CD4-positive, alpha-beta T cell treated with Interferon alpha-2 for 1 hour (primary cell): ENCODE results near the gene GLB1L.
A peak's percentile ranks its signal among the peaks of the same experiment; 100 is the strongest.

Source experiments
- DNase-seq, 2 donors: peaks; one replicate each; pipeline ENCODE4 v3.0.0-alpha.2; 2020 to 2022

Gene GLB1L

GRCh38 chr2:219252570-219252899, 7.3 kb upstream of the GLB1L start:
- DNase-seq = no peak

- DNase-seq = peak in 1 of 2 donors; percentile 24
Observed at GRCh38 chr2:219252084-219252483, 6.8 kb upstream of the GLB1L start.

GRCh38 chr2:219251656-219252055, 6.4 kb upstream of the GLB1L start:
- no peak for DNase-seq

- DNase-seq = no peak
Observed at GRCh38 chr2:219250049-219250781, 5.0 kb upstream of the GLB1L start.

- peak; percentile 49 to 65 for DNase-seq
Observed at GRCh38 chr2:219249203-219249980, 4.1 kb upstream of the GLB1L start.

DNA sequence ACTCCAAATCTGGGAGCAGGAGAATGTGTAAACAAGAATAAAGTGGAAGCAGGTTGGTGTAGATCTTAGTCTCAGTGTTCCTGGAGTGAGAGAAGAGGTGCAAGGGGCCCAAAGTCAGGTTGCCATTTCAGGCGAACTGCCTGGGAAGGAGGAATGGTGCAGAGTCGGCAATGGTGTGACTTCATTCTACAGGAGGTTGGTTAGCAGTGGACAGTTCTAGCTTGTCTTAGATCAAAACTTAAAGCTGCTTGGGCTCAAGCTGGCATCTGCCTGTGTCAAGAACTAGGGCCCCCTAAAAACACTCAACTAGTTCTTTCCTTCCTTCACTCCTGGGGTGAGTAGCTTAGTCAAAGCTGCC, 3.6 kb upstream of the GLB1L start:
- no peak for DNase-seq

DNA sequence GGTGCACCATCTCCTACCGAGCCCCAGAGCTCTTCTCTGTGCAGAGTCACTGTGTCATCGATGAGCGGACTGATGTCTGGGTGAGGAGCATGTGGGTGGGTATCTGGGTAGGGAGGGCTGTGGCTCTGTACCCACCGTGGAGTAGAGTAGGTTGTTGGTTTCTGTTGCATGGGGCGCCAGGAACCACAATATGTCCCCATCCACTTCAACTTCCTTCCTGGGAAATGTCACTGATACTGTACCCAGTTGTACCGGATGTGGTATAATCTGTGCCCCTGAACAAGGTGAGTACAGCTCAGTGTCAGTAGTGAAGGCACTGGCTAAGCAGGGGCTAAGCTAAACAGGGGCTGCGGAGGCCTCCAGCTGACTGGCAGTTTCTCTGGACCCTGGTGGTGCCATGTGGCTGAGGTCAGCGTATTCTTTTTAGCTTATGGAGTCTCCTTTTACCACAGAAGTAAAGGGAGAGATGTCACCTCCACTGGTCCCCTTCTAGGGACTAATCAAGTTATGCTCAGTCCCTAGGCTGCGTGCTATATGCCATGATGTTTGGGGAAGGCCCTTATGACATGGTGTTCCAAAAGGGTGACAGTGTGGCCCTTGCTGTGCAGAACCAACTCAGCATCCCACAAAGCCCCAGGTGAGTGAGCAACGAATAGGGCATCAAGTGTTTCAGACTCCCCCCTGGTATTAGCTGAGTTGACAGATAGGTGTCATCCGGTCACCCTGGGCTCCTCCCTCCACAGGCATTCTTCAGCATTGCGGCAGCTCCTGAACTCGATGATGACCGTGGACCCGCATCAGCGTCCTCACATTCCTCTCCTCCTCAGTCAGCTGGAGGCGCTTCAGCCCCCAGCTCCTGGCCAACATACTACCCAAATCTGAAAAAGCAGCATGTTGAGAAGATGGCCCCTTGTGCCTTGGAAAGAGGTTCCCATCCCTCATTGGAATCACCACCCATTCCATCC, 2.7 kb upstream of the GLB1L start:
- DNase-seq = peak; percentile 49 to 80

GRCh38 chr2:219246559-219246958, 1.3 kb upstream of the GLB1L start:
- no peak for DNase-seq

DNA sequence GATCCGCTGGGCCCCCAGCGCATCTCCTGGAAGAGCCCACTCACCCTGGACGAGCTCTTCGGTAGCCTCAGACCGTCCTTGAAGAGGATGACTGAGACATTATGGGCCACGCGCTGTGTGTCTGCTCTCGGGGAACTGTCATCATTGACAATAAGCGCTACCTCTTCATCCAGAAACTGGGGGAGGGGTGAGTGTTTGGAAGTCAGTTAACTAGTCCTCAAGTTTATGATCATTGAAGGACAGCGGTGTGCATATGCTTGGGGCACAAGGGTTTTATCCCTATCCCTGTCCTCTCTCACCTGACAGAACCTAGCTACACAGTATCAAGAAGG, 621 bp upstream of the GLB1L start:
- no peak for DNase-seq

- DNase-seq = no peak
Observed at GRCh38 chr2:219244789-219245147, 476 bp downstream of the GLB1L start.

- DNase-seq = no peak
Observed at GRCh38 chr2:219243291-219243761, 1.9 kb downstream of the GLB1L start.

GRCh38 chr2:219234331-219234730, 10.9 kb downstream of the GLB1L start:
- DNase-seq = no peak

DNA sequence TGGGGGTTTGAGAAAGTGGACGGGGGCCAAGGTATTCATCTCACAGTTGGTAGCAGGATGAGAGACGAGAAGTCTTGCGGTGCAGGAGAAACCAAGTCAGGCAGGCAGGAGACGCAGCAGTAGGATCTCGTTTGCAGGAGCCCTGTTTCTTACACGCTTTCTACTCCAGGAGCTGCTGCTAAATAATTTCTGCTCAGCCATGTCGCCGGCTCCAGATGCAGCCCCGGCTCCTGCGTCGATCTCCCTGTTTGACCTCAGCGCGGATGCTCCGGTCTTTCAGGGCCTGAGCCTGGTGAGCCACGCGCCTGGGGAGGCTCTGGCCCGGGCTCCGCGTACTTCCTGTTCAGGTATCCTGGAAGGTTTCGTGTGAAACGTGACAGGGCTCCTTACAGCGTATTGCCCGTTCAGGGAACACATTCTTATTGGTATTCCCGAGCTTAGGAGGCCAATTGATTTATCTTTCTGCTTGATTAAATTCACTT, 15.1 kb downstream of the GLB1L start:
- peak in 1 of 2 donors; percentile 40 for DNase-seq

GRCh38 chr2:219229305-219230058, 15.8 kb downstream of the GLB1L start, which contains the start of the genes ANKZF1 and ATG9A:
ANKZF1 (plus strand) TSS chr2:219229806; CDS start chr2:219230258, 452 bp downstream.
ATG9A (minus strand) TSS chr2:219229636; CDS start chr2:219228024, 1,612 bp downstream.
- peak; percentile 98 to 99 for DNase-seq

- no peak for DNase-seq
Observed at GRCh38 chr2:219228911-219229304, 16.3 kb downstream of the GLB1L start.

- DNase-seq = no peak
Observed at GRCh38 chr2:219228041-219228910, 17.0 kb downstream of the GLB1L start.

GRCh38 chr2:219225350-219225749, 19.9 kb downstream of the GLB1L start:
- no peak for DNase-seq

GRCh38 chr2:219223831-219224610, 21.2 kb downstream of the GLB1L start:
- no peak for DNase-seq

DNA sequence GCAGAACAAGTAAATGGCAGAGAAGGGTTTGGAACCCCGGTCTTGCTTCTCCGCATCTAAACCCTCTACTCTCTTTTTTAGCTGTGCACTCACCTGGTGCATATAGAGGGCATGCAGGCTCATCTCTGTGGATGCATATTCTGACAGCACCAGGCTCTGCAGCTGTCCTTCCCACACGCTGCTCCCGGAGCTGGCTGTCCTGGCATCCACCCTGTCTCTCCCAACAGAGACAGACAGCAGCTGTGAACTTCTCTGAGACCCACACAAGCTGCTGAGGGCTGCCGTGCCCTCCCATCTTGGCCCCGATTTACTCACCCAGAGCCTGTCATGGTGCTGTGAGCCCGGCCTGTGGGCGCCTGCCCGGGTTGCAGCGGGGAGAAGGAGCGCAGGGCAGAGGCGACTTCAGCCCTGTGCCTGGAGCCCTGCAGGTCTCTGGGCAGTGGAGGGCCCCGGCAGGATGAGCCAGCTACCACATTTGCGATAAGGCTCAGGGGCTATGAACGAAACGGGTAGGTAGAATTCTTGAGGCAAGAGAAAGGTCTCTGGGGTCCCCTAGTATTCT, 23.2 kb downstream of the GLB1L start:
- no peak for DNase-seq
